Aorta (tissue), 5 donors: Measurements from ENCODE around the gene GULP1. TPM values are rescaled to one million over a fixed set of nuclear protein-coding genes. Genes with fewer than 3 reads are reported as not detected.
A peak's percentile ranks its signal among the peaks of the same experiment; 100 is the strongest.

Source experiments
- ATAC-seq: fragments of 200-7000 bp; cut with Tn5 transposase; one replicate; pipeline ENCODE4 v1.9.1; 2022; ENCODE audit warnings: moderate library complexity; ENCODE audit not compliant: low FRiP score
- DNase-seq, 2 donors: peaks; one replicate each; pipeline ENCODE4 v3.0.0-alpha.2; 2020
- H3K27ac ChIP-seq, 2 donors: one replicate each; pipeline ENCODE4 v1.5.1; 2013; ENCODE audit warnings: low read length in 2 of 2, mild to moderate bottlenecking in 2 of 2, moderate library complexity in 2 of 2, control low read depth in 1 of 2, inconsistent platforms in 1 of 2, low read depth in 1 of 2
- H3K27me3 ChIP-seq, 2 donors: one replicate each; pipeline ENCODE4 v1.6.1; 2013; ENCODE audit warnings: control low read depth in 1 of 2, low read length in 1 of 2, mild to moderate bottlenecking in 1 of 2, moderate library complexity in 1 of 2; ENCODE audit not compliant: insufficient read depth in 2 of 2, control insufficient read depth in 1 of 2
- H3K36me3 ChIP-seq, 2 donors: one replicate each; pipeline ENCODE4 v1.6.1; 2013; ENCODE audit warnings: control low read depth in 1 of 2, low read length in 1 of 2, mild to moderate bottlenecking in 1 of 2; ENCODE audit not compliant: insufficient read depth in 2 of 2, control insufficient read depth in 1 of 2
- H3K4me1 ChIP-seq, 2 donors: one replicate each; pipeline ENCODE4 v1.6.1; 2013; ENCODE audit warnings: low read length in 2 of 2, control low read depth in 1 of 2, mild to moderate bottlenecking in 1 of 2, moderate library complexity in 1 of 2; ENCODE audit not compliant: insufficient read depth in 2 of 2, control insufficient read depth in 1 of 2
- H3K4me3 ChIP-seq, 2 donors: one replicate each; pipeline ENCODE4 v1.5.1; 2013; ENCODE audit warnings: low read length in 2 of 2, control low read depth in 1 of 2, mild to moderate bottlenecking in 1 of 2
- H3K9me3 ChIP-seq: one replicate; pipeline ENCODE4 v1.6.1; 2013; ENCODE audit warnings: mild to moderate bottlenecking, low read length; ENCODE audit not compliant: control insufficient read depth
- WGBS, 2 donors: extraction: QIAGEN DNeasy Blood & Tissue Kit; methylation state at CpG; one replicate each; pipeline ENCODE4 v1.1.7; 2013; 5-methylcytosine and 5-hydroxymethylcytosine counted together
- intact Hi-C, 2 donors: fragments of 100-400 bp; cut with DNase I; formaldehyde crosslinking; loops; one replicate each; pipeline versions ENCODE4 v1.14.2 to v1.15.0; 2022
- polyA plus RNA-seq, 2 donors: library from polyadenylated mRNA; stranded (reverse); fragments of 200-250 nt; gene quantifications; one replicate each; pipeline ENCODE4 v1.2.3, GENCODE V29; 2013
- total RNA-seq, 2 donors: library from RNA; stranded (reverse); fragmentation: NEBNext Ultra II Directional; extraction: Animal tissue kit (Norgen Biotek cat#: 25700); gene quantifications; one replicate each; pipeline ENCODE4 v1.2.1, GENCODE V29; 2021
- donor health status: healthy with polysubstance abuse.
- donor health status: Bipolar disorder and iron deficiency.
- donor health status: DM: no; HTN: no; CAD: no.
- donor health status: DM: no; HTN: no; CAD: no.
- donor health status: DM: yes; HTN: yes; CAD: no.

Gene GULP1
- total and polyA plus RNA-seq, 4 donors, result 60.2 to 74.8 (median 67.1) TPM

DNA sequence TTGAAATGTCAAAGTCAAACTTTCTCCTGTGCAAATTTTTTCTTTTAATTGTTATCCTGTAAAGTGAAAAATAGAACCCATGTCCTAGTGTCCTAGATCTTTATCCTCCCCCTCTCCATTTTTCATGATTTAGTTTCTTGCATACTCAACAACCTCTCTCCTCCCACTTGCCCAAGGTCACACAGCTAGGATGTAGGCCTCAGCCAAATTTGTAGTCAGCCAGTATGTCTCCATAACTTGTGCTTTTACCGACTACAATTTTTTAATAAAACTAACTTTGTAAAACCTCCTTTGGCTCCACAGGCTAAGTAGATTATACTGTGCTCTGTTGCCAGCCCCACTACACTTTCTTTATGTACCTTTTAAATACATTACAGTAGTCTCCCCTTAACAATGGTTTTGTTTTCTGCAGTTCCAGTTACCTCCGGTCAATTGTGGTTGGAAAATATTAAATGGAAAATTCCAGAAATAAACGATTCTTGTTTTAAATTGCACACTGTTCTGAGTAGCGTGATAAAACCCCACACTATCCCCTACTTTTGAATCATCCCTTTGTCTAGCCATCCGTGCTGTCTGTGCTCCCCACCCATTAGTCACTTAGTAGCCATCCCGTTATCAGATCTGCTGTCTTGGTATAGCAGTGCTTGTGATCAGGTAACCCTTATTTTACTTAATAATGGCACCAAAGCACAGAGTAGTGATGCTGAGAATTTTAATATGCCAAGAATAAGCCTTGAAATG is 22.8 kb downstream of the GULP1 start:
- Histone ChIP-seq H3K27ac (no peak overlapping the region), H3K27me3 (no peaks in the 10 kb centered on the region), H3K4me1 (peaks cover 2 to 4% of the 10 kb centered on the region in 2 donors), H3K4me3 (no peak overlapping the region), H3K9me3 (peaks cover 1% of the 10 kb centered on the region), H3K36me3 (no peaks in the 10 kb centered on the region)
- WGBS, 2 donors, result 85% methylated on average over 6 of the region's 6 CpGs
- intact Hi-C loops, result no loop called here
- ATAC-seq (no peak), DNase-seq (no peak)

DNA sequence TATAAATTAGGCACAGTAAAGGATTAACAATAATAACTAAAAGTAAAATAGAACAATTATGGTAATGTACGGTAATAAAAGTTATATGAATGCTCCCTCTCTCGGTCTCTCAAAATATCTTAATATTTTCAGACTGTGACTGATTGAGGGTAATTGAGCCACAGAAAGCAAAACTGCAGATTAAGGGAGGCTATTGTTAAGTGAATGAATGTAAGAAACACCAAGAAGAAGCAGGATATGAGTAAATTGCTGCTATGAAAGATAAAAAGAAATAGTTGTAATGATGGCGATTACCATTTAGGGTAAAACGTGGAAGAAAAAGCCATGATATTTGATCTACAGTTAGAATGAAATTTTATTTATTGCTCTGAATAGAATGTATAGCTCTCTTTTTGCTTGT is 24.1 kb downstream of the GULP1 start:
- intact Hi-C loops, result no loop called here
- no peak overlapping the region for H3K27ac ChIP-seq
- WGBS, 2 donors, result 97 to 98% methylated on average over 4 of the region's 4 CpGs

DNA sequence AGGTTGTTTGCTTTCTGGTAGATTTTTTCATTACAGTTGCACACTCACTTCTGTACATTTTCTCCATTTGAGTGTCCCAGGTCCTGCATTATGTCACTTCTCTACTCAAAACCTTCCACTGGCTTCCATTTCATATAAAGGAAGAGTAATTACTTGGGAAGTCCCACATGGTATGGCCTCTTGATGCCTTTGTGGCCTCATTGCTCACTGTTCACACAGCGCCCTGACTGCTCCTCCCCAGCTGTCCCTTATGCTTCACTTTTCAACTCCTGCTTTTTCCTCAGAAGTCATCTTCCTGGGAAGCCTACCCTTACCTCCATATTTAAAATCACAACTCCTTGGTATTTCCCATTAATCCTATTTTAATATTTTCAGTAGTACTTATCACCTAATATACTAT is 24.7 kb downstream of the GULP1 start:
- Histone ChIP-seq H3K4me3 (no peak overlapping the region), H3K4me1 (peaks cover 2 to 4% of the 10 kb centered on the region in 2 donors), H3K36me3 (no peaks in the 10 kb centered on the region), H3K27me3 (no peaks in the 10 kb centered on the region), H3K9me3 (peaks cover 1% of the 10 kb centered on the region), H3K27ac (no peak overlapping the region)
- intact Hi-C loops, result no loop called here
- WGBS, 2 donors, result 92 to 98% methylated on average over 1 of the region's 1 CpG
- ATAC-seq, result no peak
- no peak for DNase-seq

More for the DNA sequence above, 24.1 kb downstream of the GULP1 start:
- DNase-seq, result no peak
- Histone ChIP-seq H3K9me3 (peaks cover 1% of the 10 kb centered on the region), H3K4me1 (peaks cover 2 to 4% of the 10 kb centered on the region in 2 donors), H3K36me3 (no peaks in the 10 kb centered on the region), H3K27me3 (no peaks in the 10 kb centered on the region), H3K4me3 (no peak overlapping the region)
- ATAC-seq, result no peak

DNA sequence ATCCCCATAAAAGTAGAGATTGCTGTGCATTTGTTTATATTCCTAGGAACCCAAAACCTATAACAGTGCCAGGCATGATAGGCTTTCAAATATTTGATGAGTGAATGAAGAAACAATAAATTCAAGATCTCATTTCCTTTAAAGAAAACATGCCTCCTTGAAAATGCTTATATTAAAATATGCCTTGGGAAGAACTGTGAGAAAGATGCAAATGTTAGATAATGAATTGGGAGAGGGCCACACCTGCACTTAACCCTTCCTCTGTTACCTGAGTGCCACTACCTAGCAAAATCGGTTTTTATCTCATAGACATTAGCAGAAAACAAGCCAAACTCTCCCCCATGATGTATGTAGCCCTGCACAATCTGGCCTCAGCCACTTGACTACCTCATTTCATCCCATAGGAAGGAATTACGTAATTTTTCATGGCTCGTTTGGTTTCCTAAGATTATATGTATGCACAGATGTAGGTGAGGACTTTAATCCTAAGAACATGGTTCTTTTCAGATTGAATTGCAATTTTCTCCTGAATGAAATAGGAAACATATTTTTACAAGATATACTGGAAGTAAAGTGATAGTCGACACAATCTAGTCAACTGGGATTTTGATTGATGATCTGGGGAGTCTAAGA is 25.2 kb downstream of the GULP1 start:
- Histone ChIP-seq H3K4me3 (no peak overlapping the region), H3K36me3 (no peaks in the 10 kb centered on the region), H3K27ac (no peak overlapping the region), H3K9me3 (peaks cover 1% of the 10 kb centered on the region), H3K4me1 (peaks cover 2 to 4% of the 10 kb centered on the region in 2 donors), H3K27me3 (no peaks in the 10 kb centered on the region)
- DNase-seq (no peak), ATAC-seq (no peak)
- intact Hi-C loops, result no loop called here
- 86 to 92% methylated on average over 4 of the region's 4 CpGs for WGBS, 2 donors

DNA sequence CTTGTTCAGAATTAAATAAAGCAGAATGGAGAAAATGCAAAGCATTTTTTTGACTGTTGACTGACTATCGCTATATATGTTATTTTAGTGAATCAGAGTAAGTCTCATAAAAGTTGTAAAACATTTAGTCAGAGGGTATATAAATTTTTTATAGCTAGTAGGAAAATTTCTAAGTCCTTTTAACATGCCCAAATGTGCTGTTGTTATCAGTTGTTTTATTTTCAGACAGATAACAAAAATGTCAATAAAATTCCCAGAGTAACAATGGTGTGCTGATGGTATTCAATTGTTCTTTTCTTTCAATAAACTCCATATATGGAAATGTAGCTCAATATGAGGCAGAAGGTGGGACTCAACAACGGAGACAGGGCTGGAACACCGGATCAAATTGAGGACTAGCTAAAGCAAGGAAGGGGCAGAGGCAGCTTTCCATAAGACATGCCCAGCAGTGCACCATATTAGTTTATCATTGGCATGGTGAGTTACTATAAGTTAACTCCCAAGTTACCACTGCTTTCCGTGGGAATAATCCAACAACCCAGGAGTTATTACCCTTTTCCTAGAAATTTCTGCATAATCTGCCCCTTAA is 26.6 kb downstream of the GULP1 start:
- Histone ChIP-seq H3K36me3 (no peaks in the 10 kb centered on the region), H3K27me3 (no peaks in the 10 kb centered on the region), H3K27ac (no peak overlapping the region), H3K9me3 (peaks cover 1% of the 10 kb centered on the region), H3K4me3 (no peak overlapping the region), H3K4me1 (peaks cover 4 to 5% of the 10 kb centered on the region in 2 donors)
- DNase-seq (no peak), ATAC-seq (no peak)
- 73 to 79% methylated on average over 4 of the region's 4 CpGs for WGBS, 2 donors
- intact Hi-C loops, result no loop called here

DNA sequence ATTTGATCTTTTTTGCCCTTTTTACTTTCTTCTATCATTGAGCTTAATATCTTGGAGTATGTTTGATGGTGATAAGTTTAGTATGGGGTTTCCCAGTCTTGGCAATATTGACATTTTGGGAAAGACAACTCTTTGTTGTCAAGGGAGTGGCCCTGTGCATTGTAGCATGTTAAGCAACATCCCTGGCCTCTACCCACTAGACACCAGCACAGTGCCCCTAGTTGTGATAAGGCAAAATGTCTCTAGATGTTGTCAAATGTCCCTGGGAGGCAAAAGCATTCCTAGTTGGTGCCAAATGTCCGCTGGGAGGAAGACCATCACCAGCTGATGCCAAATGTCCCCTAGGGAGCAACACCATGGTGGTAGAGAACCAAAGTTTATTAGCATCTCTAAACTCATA is 28.2 kb downstream of the GULP1 start:
- H3K27ac ChIP-seq, result no peak overlapping the region
- peaks cover 0 to 5% of the 10 kb centered on the region in 2 donors for H3K4me1 ChIP-seq
- H3K4me3 ChIP-seq, result no peak overlapping the region
- H3K27me3 ChIP-seq, result no peaks in the 10 kb centered on the region
- DNase-seq, result no peak
- H3K9me3 ChIP-seq, result peaks cover 1% of the 10 kb centered on the region
- WGBS, 2 donors, result 88 to 89% methylated on average over 1 of the region's 1 CpG
- ATAC-seq, result no peak
- H3K36me3 ChIP-seq, result no peaks in the 10 kb centered on the region
- intact Hi-C loops, result no loop called here

DNA sequence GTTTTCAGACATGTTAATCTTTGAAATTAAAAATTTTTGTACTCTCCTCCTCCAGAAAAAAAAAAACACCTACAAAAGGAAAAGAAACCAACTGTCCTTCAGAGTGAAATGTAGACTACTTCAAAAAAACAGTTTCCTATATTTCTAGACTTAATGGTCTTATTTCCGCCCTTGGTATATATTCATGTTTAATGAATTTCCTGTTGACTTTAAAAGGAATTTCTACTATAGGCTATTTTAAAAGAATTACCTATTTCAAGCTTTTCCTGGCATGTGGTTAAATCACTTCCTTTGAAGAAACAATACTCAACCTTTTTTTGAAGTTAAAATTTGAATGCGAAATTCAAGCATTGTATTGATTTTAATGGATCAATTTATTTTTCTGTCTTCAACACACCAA is 29.2 kb downstream of the GULP1 start:
- H3K27me3 ChIP-seq, result no peaks in the 10 kb centered on the region
- no peak for ATAC-seq
- H3K4me3 ChIP-seq, result no peak overlapping the region
- peaks cover 1% of the 10 kb centered on the region for H3K9me3 ChIP-seq
- intact Hi-C loops, result no loop called here
- no peak overlapping the region for H3K27ac ChIP-seq
- DNase-seq, result no peak
- WGBS, 2 donors, result 74 to 98% methylated on average over 2 of the region's 2 CpGs
- H3K36me3 ChIP-seq, result no peaks in the 10 kb centered on the region
- peaks cover 0 to 5% of the 10 kb centered on the region in 2 donors for H3K4me1 ChIP-seq

DNA sequence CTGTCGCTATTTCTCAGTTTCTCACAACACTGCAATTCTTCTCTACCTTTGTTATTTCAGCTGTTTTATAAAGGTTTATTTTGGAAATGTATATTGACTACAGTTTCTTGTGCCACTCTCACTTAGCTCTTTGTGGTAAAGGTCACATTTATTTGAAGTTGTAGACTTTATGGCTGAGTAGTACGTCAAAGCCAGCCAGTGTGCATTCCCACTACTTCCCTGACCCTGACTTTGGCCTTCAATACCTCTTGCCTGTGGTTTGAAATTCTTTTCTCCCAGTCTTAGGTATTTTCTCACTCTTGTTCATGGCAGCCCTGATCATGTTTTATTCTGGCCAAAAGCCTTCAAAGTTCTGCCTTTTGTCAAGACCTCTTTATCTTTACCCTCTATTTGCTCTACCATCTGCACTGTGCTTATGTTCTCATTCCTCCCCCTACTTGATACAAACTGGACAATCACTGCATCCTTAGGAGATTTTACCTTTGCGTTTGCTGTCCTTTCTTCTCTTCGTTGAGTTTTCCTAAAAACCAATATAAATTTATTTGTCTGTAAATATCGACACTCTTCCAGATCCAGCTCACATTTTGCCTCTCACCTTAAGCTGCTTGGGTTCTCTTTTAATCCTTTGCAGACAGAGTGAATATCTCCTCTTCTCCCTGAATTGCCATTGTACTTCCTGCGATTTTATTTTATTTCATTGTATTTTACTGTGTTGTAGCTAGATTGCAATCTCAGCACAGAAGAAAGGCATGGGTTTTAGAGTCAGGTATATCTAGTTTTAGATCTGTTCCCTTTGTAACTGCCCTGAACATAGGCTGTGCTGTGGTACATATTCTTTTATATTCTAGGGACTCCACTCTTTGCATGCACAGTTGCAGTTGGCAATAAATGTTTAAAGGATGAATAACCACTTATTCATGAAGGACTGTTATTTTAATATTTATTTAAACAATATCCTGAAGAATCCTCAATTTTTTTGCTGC is 31.2 kb downstream of the GULP1 start:
- H3K27ac ChIP-seq, result peak overlapping the region in 1 of 2 donors; percentile 57
- no peak for ATAC-seq
- no peak for DNase-seq
- H3K27me3 ChIP-seq, result no peaks in the 10 kb centered on the region
- no peak overlapping the region for H3K4me3 ChIP-seq
- no peaks in the 10 kb centered on the region for H3K9me3 ChIP-seq
- no peaks in the 10 kb centered on the region for H3K36me3 ChIP-seq
- 56% methylated on average over 6 of the region's 6 CpGs for WGBS, 2 donors
- intact Hi-C loops, result no loop called here
- H3K4me1 ChIP-seq, result peaks cover 10 to 12% of the 10 kb centered on the region in 2 donors
